ENCODE results near the gene CBX7. TPM values are rescaled to one million over a fixed set of nuclear protein-coding genes. Genes with fewer than 3 reads are reported as not detected.

The CBX7 gene
- total and polyA plus RNA-seq, 2 experiments from 2014 or later: 2.5 to 10.4 TPM

GRCh38 chr22:39134366-39135091 lies 18.0 kb downstream of the CBX7 start:
- in situ Hi-C loops (cut with MboI): no loop called here
- no peak overlapping the region for H3K4me2 ChIP-seq (ENCODE audit: unreplicated experiment)
- 90 to 96% methylated on average over 24 to 35 of the region's 35 CpGs for WGBS, 2 experiments (ENCODE audit: low coverage in 1 of 2, low lambda C conversion rate in 2 of 2, missing lambda C conversion rate in 2 of 2)
- no peaks in the 10 kb centered on the region for H3K9me3 ChIP-seq (ENCODE audit: low read depth)
- H3K4me3 ChIP-seq: no peak overlapping the region
- no peak overlapping the region for H2AFZ ChIP-seq
- TF ChIP-seq EZH2phosphoT487 (IDR thresholded peaks at IDR 0.05; ENCODE audit: insufficient read depth, low read depth) (no peak), EZH2 (IDR thresholded peaks at IDR 0.05; ENCODE audit: insufficient read depth, poor library complexity, severe bottlenecking) (no peak)
- H4K20me1 ChIP-seq (ENCODE audit: insufficient read depth): no peaks in the 10 kb centered on the region
- H3K27me3 ChIP-seq (replicated peaks; ENCODE audit: insufficient read depth): no peaks in the 10 kb centered on the region
- H3K36me3 ChIP-seq (ENCODE audit: low read depth): no peaks in the 10 kb centered on the region
- no peak overlapping the region for H3K9ac ChIP-seq
- H3K79me2 ChIP-seq (ENCODE audit: insufficient read depth): no peaks in the 10 kb centered on the region
- H3F3A ChIP-seq (ENCODE audit: insufficient read depth): no peaks in the 10 kb centered on the region
- H3K9me2 ChIP-seq (ENCODE audit: insufficient read depth): no peaks in the 10 kb centered on the region
- no peak for DNase-seq
- no peaks in the 10 kb centered on the region for H3K4me1 ChIP-seq (ENCODE audit: insufficient read depth)
- H3K27ac ChIP-seq: no peak overlapping the region

DNA sequence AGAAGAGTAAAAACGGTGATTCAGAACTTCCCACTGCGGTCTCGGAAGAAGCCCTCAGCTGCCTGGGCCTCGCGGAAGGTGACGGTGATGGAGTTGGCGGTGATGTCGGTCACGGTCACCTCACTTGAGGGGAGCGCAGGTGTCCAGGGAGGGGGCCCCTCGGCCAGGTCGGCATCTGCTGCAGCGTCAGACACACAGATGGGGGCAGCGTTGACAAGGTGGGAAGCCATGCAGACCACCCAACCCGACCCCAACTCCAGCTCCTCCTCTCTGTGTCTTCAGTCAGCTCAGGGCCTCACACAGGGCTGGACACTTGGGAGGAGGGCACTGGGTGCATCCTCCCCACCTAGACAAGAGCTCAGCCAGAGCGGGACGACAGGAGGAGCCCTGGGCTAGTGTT lies 18.6 kb downstream of the CBX7 start:
- Histone ChIP-seq H4K20me1 (ENCODE audit: insufficient read depth) (no peaks in the 10 kb centered on the region), H3K4me1 (ENCODE audit: insufficient read depth) (no peaks in the 10 kb centered on the region), H3K79me2 (ENCODE audit: insufficient read depth) (no peaks in the 10 kb centered on the region), H3K4me2 (ENCODE audit: unreplicated experiment) (no peak overlapping the region), H3K9me3 (ENCODE audit: low read depth) (no peaks in the 10 kb centered on the region), H3K4me3 (no peak overlapping the region), H3K36me3 (ENCODE audit: low read depth) (no peaks in the 10 kb centered on the region), H3K27ac (no peak overlapping the region), H3K27me3 (replicated peaks; ENCODE audit: insufficient read depth) (no peaks in the 10 kb centered on the region), H3F3A (ENCODE audit: insufficient read depth) (no peaks in the 10 kb centered on the region), H3K9ac (no peak overlapping the region), H3K9me2 (ENCODE audit: insufficient read depth) (no peaks in the 10 kb centered on the region), H2AFZ (no peak overlapping the region)
- TF ChIP-seq EZH2phosphoT487 (IDR thresholded peaks at IDR 0.05; ENCODE audit: insufficient read depth, low read depth) (no peak), EZH2 (IDR thresholded peaks at IDR 0.05; ENCODE audit: insufficient read depth, poor library complexity, severe bottlenecking) (no peak)
- WGBS, 2 experiments (ENCODE audit: low coverage in 1 of 2, low lambda C conversion rate in 2 of 2, missing lambda C conversion rate in 2 of 2): 94% methylated on average over 17 of the region's 17 CpGs
- in situ Hi-C loops (cut with MboI): no loop called here
- no peak for DNase-seq

- H3K27me3 ChIP-seq (replicated peaks; ENCODE audit: insufficient read depth): no peaks in the 10 kb centered on the region
- no peaks in the 10 kb centered on the region for H3K4me1 ChIP-seq (ENCODE audit: insufficient read depth)
- 91 to 93% methylated on average over 21 to 22 of the region's 22 CpGs for WGBS, 2 experiments (ENCODE audit: low coverage in 1 of 2, low lambda C conversion rate in 2 of 2, missing lambda C conversion rate in 2 of 2)
- no peaks in the 10 kb centered on the region for H4K20me1 ChIP-seq (ENCODE audit: insufficient read depth)
- no peak overlapping the region for H3K4me3 ChIP-seq
- H3K9ac ChIP-seq: no peak overlapping the region
- no peaks in the 10 kb centered on the region for H3F3A ChIP-seq (ENCODE audit: insufficient read depth)
- H3K4me2 ChIP-seq (ENCODE audit: unreplicated experiment): no peak overlapping the region
- no peaks in the 10 kb centered on the region for H3K9me3 ChIP-seq (ENCODE audit: low read depth)
- TF ChIP-seq EZH2phosphoT487 (IDR thresholded peaks at IDR 0.05; ENCODE audit: insufficient read depth, low read depth) (no peak), EZH2 (IDR thresholded peaks at IDR 0.05; ENCODE audit: insufficient read depth, poor library complexity, severe bottlenecking) (no peak)
- no peaks in the 10 kb centered on the region for H3K79me2 ChIP-seq (ENCODE audit: insufficient read depth)
- H3K27ac ChIP-seq: no peak overlapping the region
- H3K36me3 ChIP-seq (ENCODE audit: low read depth): no peaks in the 10 kb centered on the region
- no peak for DNase-seq
- H3K9me2 ChIP-seq (ENCODE audit: insufficient read depth): no peaks in the 10 kb centered on the region
- in situ Hi-C loops (cut with MboI): no loop called here
- no peak overlapping the region for H2AFZ ChIP-seq
Observed at GRCh38 chr22:39132871-39133524, 19.5 kb downstream of the CBX7 start.

DNA sequence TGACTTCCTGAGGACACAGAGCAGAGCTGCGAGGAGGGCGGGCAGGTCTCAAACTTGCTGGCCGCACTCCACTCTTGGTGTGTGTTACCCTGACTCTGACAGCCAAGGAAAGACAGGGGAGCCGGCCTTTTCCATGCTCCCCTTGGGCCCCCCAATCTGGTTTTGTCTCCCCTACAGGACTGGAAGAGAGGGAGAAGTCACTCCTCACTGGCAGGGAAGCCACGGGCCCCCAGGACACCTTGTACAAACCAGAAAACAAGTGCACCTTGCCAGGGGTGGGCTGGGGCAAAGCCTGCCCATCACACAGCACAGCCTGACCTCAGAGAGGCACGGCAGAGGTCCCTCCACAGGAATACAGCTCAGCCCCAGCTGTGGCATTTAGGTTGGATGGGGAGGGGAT lies 20.2 kb downstream of the CBX7 start:
- Histone ChIP-seq H3K9me3 (ENCODE audit: low read depth) (no peaks in the 10 kb centered on the region), H4K20me1 (ENCODE audit: insufficient read depth) (no peaks in the 10 kb centered on the region)
- DNase-seq: no peak

More for the DNA sequence above, 20.2 kb downstream of the CBX7 start:
- in situ Hi-C loops (cut with MboI): no loop called here
- no peak overlapping the region for H3K4me2 ChIP-seq (ENCODE audit: unreplicated experiment)
- H3K4me1 ChIP-seq (ENCODE audit: insufficient read depth): no peaks in the 10 kb centered on the region
- H3K27ac ChIP-seq: no peak overlapping the region
- H3K27me3 ChIP-seq (replicated peaks; ENCODE audit: insufficient read depth): no peaks in the 10 kb centered on the region
- no peak overlapping the region for H3K9ac ChIP-seq
- TF ChIP-seq EZH2 (IDR thresholded peaks at IDR 0.05; ENCODE audit: insufficient read depth, poor library complexity, severe bottlenecking) (no peak), EZH2phosphoT487 (IDR thresholded peaks at IDR 0.05; ENCODE audit: insufficient read depth, low read depth) (no peak)
- no peak overlapping the region for H2AFZ ChIP-seq
- no peaks in the 10 kb centered on the region for H3K9me2 ChIP-seq (ENCODE audit: insufficient read depth)
- no peaks in the 10 kb centered on the region for H3K79me2 ChIP-seq (ENCODE audit: insufficient read depth)
- no peak overlapping the region for H3K4me3 ChIP-seq
- H3K36me3 ChIP-seq (ENCODE audit: low read depth): no peaks in the 10 kb centered on the region
- no peaks in the 10 kb centered on the region for H3F3A ChIP-seq (ENCODE audit: insufficient read depth)
- 83 to 86% methylated on average over 6 of the region's 6 CpGs for WGBS, 2 experiments (ENCODE audit: low coverage in 1 of 2, low lambda C conversion rate in 2 of 2, missing lambda C conversion rate in 2 of 2)
